Endometrial microvascular endothelial cells (primary cell): Measurements from ENCODE around the gene MSANTD7. TPM values are rescaled to one million over a fixed set of nuclear protein-coding genes. Genes with fewer than 3 reads are reported as not detected.
"Not testable (repeated sequence)": the region's sequence is repeated elsewhere in the genome, so short reads cannot be mapped to it uniquely, and the experiment has no call there.

Source experiments
- in situ Hi-C: cut with HindIII; loops from 2 replicates; pipeline ENCODE4 v1.10.0; 2017; ENCODE audit warnings: low sequenced_read_pairs, low pct_unique_long_range_greater_than_20kb; ENCODE audit errors: inconsistent ontology term
- total RNA-seq: library from RNA; depleted of rRNA; stranded (reverse); fragments of >200 nt; gene quantifications from one replicate; pipeline ENCODE4 v1.2.3, GENCODE V29; 2015; ENCODE audit errors: inconsistent ontology term

MSANTD7 gene, protein sequence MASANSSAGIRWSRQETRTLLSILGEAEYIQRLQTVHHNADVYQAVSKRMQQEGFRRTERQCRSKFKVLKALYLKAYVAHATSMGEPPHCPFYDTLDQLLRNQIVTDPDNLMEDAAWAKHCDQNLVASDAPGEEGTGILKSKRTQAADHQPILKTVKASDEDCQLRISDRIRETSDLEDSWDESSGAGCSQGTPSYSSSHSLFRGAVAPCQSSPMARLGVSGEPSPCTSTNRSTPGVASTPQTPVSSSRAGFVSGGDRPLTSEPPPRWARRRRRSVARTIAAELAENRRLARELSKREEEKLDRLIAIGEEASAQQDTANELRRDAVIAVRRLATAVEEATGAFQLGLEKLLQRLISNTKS
- total RNA-seq, result 13.9 TPM

- in situ Hi-C loops, result no loop called here
Measured at GRCh38 chr10:14837757-14838581, at the start of gene MSANTD7, which contains the start of the genes CDNF and HSPA14. Gene MSANTD7, plus strand, starts transcription at chr10:14838306. Its CDS starts 3,979 bp downstream, at chr10:14842285. Gene CDNF, minus strand, starts transcription at chr10:14838037. Its CDS starts 91 bp downstream, at chr10:14837946. Gene HSPA14, plus strand, starts transcription at chr10:14838306. Its CDS starts 97 bp downstream, at chr10:14838403.

DNA sequence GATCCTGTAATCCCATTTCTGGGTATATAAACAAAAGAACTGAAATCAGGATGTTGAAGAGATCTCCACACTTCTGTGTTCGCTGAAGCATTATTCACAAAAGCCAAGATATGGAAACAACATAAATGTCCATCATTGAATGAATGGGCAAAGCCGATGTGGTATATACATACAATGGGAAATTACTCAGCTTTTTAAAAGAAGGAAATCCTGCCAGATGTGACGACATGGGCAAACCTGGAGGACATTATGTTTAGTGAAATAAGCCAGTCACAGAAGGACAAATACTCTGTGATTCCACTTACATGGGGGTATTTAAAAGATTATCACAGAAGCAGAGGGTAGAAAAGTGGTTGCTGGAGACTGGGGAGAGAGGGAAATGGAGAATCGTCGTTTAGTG is 39.5 kb upstream of the MSANTD7 start:
- in situ Hi-C loops, result loop anchor here (25.0 kb wide), 1 partner anchor 211 kb away; no protein-coding TSS in a partner anchor

DNA sequence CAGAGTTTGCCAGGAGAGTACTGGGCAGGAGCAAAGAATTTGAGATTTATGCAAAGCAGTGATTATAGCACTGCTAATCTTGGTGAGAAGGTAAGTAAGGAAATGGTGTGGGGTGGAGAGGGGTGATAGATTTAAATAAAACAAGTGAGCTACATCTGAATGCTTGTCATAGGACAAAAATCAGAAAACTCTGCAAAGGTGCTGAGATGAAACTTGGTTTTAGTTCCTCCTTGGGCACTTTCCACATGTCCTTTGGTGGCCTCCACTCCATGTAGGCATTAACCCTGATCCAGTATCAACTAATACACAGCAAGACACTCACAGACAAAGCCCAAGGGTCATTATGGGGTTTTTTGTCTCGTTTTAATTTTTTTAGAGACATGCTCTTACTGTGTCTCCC is 37.7 kb upstream of the MSANTD7 start:
- in situ Hi-C loops, result no loop called here

GRCh38 chr10:14801723-14802122 is 36.4 kb upstream of the MSANTD7 start:
- in situ Hi-C loops, result no loop called here

DNA sequence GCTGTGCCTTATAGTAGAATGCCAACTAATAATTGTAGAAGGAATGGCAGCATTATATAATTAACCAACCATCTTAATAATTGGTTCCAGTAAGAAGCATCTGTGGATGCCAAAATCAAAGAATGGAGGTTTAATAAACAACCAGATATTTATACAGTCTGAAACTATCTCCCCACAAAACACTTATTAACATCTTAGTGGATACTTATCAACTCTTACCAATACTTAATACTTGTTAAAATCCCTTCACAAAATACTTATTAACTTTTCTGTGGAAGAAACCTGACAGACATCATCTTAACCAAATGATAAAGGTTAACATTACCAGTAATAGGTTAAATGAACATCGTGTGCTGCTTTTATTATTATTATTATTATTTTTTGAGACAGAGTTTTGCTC is 34.3 kb upstream of the MSANTD7 start:
- in situ Hi-C loops, result no loop called here

DNA sequence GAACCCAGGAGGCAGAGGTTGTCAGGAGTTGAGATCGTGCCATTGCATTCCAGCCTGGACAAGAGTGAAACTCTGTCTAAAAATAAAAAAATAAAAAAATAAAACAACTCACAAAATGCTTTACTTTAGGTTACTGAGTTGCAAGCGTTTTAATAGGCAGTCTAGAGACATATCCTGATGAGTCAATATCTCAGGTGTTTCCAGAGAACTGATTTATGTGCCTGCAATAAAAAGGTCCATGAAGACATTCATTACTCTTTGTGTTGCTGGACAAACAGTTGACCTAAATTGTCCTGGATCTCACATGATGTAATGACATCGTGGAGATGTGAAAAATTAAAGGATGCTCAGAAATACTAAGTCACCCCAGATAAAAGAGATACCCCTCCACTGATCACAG is 31.8 kb upstream of the MSANTD7 start:
- in situ Hi-C loops, result no loop called here

DNA sequence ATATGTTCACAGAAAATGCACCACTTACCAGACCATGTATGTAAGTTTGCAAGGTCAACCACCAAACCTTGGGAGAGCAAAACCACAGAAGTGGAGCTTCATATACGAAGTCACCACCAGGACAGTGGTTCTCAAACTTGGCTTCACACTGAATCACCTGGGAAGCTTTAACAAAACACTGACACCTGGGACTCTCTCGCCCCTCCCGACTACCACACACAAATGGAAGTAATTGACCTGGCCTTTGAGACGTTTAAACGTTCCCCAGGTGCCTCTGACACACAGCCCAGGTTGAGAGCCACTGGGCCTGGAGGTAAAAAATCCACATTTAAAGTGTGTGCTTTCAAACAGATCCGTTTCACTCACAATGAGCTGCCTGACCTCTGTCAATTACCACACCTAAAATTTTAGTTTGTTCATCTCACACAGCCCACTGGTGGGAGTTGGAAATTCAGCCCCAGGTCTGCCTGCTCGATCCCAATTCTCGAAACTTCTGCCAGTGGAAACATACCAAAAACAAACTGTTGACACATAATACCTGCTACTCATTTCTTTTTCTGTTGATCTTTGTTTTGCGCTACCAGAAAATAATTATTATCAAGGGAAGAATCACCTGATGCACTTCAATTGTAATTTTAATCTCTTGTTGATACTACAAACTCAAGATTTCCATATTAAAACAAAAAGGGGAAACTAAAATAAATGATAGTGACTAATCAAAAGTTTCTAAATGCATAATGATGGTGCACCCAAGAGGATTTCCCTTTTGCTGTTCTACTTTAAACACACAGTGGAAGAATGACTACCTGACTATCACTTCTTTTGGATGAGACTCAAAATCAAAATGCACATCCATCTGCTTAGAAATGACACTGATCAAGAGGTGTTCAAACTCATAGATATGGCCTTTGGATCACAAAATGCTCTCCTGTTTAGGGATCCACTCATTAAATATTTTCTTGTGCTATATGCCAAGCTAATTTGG is 26.8 kb upstream of the MSANTD7 start:
- in situ Hi-C loops, result no loop called here

DNA sequence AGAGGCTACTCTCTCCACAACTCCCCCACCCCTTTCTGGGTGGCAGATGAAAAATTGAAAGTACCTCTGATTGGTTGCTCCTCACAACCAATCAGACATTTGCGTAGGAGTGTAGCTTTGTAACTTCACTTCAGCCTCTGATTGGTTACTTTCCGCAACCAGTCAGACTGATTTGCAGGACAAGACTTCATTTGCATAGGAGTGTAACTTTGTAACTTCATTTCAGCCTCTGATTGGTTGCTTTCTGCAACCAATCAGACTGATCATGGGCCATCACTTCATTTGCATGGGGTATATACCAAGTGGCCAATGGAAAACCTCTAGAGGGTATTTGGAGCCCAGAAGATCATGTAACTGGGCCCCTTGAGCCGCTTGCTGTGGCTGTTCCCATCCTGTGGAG is 25.8 kb upstream of the MSANTD7 start:
- in situ Hi-C loops, result no loop called here

- in situ Hi-C loops, result no loop called here
Measured at GRCh38 chr10:14815681-14816080, 22.4 kb upstream of the MSANTD7 start.

DNA sequence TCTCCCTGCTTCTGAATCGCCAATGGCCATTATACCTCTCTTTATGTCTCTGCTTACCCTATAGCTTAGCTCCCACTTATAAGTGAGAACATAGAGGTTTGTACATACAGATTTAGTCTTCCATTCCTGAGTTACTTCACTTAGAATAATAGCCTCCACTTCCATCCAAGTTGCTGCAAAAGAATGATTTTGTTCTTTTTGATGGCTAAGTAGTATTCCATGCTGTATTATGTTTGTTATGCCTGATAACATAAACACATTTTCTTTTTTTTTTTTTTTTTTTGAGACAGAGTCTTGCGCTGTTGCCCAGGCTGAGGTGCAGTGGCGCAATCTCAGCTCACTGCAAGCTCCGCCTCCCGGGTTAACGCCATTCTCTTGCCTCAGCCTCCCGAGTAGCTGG is 21.4 kb upstream of the MSANTD7 start:
- in situ Hi-C loops, result not testable (repeated sequence)

DNA sequence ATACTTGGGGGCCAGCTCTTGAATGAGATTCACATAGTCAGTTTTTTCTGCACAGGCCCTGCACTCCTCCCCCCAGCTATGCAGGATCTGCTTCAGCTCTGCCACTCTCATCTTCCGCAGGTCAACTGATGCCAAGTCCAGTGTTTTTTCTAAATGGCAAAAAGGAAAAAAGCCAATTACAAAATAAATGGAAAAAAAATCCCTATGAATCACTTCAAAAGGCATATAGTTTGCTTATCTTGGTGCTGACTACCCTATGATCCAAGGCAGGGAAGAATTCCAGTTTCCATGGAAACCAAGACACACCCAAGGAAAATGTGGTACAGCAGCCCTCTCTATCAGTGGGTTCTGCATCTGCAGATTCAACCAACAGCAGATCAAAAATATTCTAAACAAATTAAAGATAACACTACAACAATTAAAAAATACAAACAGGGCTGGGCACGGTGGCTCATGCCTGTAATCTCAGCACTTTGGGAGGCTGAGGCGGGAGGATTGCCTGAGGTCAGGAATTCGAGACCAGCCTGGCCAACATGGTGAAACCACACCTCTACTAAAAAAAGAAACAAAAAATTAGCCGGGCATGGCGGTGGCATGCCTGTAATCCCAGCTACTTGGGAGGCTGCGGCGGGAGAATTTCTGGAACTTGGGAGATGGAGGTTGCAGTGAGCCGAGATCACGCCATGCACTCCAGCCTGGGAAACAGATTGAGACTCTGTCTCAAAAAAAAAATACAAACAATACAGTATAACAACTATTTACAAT is 17.9 kb upstream of the MSANTD7 start:
- in situ Hi-C loops, result no loop called here

- in situ Hi-C loops, result no loop called here
Measured at GRCh38 chr10:14820775-14821154, 17.3 kb upstream of the MSANTD7 start.

DNA sequence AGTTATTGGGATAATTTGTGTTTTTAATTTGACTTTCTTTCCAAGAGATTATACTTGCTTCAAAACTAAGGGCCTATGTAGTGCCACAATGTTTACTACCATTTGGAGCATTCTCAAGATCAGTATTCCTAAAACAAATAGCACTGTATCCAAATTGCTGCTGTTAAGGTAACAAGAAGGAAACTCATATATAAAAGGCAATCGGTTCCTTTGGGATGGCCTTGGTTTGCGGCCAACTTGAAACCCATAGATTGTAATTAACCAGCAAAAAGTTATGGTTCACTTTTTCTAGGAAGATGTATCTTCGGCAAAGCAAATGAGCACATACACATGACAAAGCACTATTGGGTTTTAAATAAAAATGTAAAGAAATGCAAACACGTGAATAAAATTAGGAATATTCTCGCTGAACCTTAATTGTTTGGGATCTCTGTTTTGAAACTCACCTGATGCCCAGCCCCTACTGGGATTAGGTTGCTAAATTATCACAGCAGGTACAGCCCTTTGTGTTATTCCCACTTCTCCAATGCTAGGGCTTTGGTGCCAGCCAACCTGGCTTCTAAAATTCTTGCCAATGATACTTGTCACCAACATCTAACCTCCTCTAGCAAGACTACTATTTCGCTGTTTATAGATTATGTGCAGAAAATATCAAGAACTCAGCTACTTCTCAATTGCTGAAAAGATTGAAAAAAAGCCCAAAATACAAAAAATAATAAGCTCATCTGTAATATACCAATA is 16.3 kb upstream of the MSANTD7 start:
- in situ Hi-C loops, result no loop called here

DNA sequence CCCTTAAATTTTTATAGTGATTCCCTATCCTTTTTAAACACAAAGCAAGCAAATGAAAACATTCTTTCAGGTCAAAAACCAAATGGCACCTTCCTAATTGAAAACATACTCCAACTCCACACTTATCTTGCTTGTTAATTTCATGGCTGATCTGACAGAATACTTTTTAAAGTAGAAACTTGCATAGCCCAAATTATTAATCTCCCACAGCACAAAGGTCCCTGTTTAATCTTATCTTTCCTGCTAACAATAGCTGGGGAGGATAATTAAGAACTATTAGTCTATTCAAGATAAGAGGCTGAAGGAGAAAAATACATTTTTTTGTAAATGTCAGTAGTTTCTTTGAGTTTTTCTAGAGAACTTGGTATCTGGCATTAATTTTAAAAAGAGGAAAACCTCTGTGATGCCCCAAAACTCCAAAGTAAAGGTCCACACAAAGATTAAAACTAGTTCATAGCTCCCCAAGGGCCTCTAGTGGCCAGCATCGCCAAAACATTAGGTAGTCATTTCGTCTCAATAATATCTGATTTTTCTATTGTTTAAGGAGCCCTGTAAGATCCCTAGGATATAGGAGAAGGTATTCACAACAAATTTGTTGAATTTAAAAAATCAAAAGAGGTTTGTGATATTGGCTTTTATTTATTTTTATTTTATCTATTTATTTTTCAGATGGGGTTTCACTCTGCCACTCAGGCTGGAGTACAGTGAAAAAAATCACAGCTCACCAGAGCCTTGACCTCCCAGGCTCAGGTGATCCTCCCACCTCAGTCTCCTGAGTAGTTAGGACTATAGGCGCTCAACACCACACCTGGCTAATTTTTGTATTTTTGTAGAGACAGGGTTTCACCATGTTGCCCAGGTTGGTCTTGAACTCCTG is 15.0 kb upstream of the MSANTD7 start:
- in situ Hi-C loops, result no loop called here

GRCh38 chr10:14823966-14824365 is 14.1 kb upstream of the MSANTD7 start:
- in situ Hi-C loops, result no loop called here

DNA sequence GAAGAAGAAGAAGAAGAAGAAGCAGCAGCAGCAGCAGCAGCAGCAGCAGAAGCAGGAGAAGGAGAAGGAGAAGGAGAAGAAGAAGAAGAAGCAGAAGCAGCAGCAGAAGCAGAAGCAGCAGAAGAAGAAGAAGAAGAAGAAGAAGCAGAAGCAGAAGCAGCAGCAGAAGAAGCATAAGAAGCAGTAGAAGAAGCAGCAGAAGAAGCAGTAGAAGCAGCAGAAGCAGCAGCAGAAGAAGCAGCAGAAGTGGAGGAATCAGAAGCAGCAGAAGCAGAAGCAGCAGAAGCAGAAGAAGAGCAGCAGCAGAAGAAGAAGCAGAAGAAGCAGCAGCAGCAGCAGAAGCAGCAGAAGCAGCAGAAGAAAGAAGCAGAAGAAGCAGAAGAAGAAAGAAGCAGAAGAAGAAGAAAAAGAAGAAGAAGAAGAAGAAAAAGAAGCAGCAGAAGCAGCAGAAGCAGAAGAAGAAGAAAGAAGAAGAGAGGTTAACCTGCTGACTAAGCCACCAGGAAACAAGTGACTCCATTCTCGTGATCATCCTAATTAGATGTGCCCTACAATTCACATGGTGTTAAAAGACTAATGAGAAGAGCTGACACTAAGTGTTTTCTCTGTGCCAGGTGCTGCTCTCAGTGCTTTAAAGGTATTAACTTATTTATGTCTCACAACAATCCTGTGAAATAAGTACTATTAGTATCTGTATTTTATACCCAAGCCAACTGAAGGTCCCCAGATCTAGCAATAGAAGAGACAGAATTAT is 11.9 kb upstream of the MSANTD7 start:
- in situ Hi-C loops, result no loop called here
